Right lobe of liver (tissue), 4 donors: ENCODE data around the gene METRNL.

ENCODE experiments used
- CTCF ChIP-seq, 4 donors: fragments of 200-600 bp in 3 of 4; fragments of 450-650 bp in 1 of 4; IDR thresholded peaks; one replicate each; pipeline versions ENCODE4 v1.5.1 to v1.8.0; 2016 to 2022; ENCODE audit warnings: antibody characterized with exemption in 4 of 4, mild to moderate bottlenecking in 2 of 4
- POLR2A ChIP-seq: fragments of 450-650 bp; IDR thresholded peaks from one replicate; pipeline ENCODE4 v1.6.1; 2017; ENCODE audit warnings: antibody characterized with exemption, mild to moderate bottlenecking
- donor health status: DM: no; HTN: no; CAD: no.
- donor health status: DM: no; HTN: no; CAD: no.
- donor health status: DM: no; HTN: yes; CAD: no.

DNA sequence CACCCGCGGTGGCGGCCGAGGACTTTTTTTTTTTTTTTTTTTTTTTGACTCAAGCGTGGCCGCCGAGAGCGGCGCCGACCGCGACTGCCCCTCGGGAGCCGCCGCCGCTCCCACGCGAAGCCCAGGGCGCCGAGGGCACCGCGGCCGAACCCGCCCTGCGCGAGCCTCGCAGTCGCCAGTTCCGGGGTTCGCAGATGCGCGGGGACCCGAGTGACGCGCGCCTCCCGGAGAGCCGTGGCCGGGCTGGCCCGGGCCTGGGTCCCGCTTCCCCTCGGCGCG, 1.1 kb downstream of the METRNL start:
- TF ChIP-seq CTCF (IDR thresholded peaks at IDR 0.05) (no peak), POLR2A (no peak)
